Neural crest cell (in vitro differentiated cells): ENCODE measurements around the gene CAMK2N1. TPM values are rescaled to one million over a fixed set of nuclear protein-coding genes. Genes with fewer than 3 reads are reported as not detected.
A peak's percentile ranks its signal among the peaks of the same experiment; 100 is the strongest.

Experiments
- DNase-seq: peaks from one replicate; pipeline ENCODE4 v3.0.0; 2021; ENCODE audit warnings: low read depth, mixed read lengths, low spot score
- H3K27ac Mint-ChIP-seq: one replicate; pipeline ENCODE4 v1.8.0; 2021; ENCODE audit warnings: mild to moderate bottlenecking, mixed read lengths; ENCODE audit not compliant: unreplicated experiment
- H3K27me3 Mint-ChIP-seq: 2 replicates; pipeline ENCODE4 v1.8.0; 2021; ENCODE audit warnings: low read depth, mild to moderate bottlenecking, mixed read lengths
- H3K36me3 Mint-ChIP-seq: 2 replicates; pipeline ENCODE4 v1.8.0; 2021; ENCODE audit warnings: low read depth, mild to moderate bottlenecking, mixed read lengths
- H3K4me1 Mint-ChIP-seq: 2 replicates; pipeline ENCODE4 v1.8.0; 2021; ENCODE audit warnings: mixed read lengths
- H3K4me3 Mint-ChIP-seq: one replicate; pipeline ENCODE4 v1.8.0; 2021; ENCODE audit warnings: mild to moderate bottlenecking, mixed read lengths
- H3K9me3 Mint-ChIP-seq: 2 replicates; pipeline ENCODE4 v1.8.0; 2021; ENCODE audit warnings: mixed read lengths
- total RNA-seq: library from RNA; stranded (reverse); gene quantifications from 2 replicates; pipeline ENCODE4 v1.2.1, GENCODE V29; 2021
- TF ChIP-seq, protein P1 (sequence below): fragments of 200-600 bp; sonication (generic); conservative IDR thresholded peaks from 2 replicates; pipeline ENCODE4 v1.5.0; 2021; ENCODE audit warnings: antibody characterized with exemption, mild to moderate bottlenecking

The CAMK2N1 gene
- total RNA-seq, 1 donor from 2014 or later: 31.4 TPM

DNA sequence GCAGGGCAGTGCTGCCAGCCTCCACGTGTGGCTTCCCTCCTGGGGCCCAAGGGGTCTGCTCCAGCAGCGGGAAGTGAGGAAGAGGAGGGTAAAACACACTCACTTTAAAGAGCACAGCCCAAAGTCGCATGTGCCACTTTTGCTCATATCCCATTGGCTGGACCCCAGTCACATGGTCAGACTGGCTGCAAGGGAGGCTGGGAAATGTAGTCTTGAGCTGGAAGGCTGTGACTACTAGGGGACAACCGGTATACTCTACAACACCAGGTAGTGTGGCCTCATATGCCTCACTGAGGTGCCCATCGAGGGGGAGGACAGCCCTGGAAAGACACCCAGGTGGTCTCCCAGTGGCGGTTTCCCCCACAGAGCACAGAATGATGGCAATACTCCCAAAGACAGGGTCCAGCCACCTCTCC lies 45.2 kb downstream of the CAMK2N1 start:
- Mint-ChIP-seq H3K27ac (no peak overlapping the region), H3K4me1 (peaks cover 11% of the 10 kb centered on the region), H3K27me3 (peaks cover 15% of the 10 kb centered on the region), H3K9me3 (no peaks in the 10 kb centered on the region), H3K4me3 (no peak overlapping the region), H3K36me3 (no peaks in the 10 kb centered on the region)
- DNase-seq: peak; percentile 42
- TF ChIP-seq, protein P1, sequence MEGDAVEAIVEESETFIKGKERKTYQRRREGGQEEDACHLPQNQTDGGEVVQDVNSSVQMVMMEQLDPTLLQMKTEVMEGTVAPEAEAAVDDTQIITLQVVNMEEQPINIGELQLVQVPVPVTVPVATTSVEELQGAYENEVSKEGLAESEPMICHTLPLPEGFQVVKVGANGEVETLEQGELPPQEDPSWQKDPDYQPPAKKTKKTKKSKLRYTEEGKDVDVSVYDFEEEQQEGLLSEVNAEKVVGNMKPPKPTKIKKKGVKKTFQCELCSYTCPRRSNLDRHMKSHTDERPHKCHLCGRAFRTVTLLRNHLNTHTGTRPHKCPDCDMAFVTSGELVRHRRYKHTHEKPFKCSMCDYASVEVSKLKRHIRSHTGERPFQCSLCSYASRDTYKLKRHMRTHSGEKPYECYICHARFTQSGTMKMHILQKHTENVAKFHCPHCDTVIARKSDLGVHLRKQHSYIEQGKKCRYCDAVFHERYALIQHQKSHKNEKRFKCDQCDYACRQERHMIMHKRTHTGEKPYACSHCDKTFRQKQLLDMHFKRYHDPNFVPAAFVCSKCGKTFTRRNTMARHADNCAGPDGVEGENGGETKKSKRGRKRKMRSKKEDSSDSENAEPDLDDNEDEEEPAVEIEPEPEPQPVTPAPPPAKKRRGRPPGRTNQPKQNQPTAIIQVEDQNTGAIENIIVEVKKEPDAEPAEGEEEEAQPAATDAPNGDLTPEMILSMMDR: no peak

GRCh38 chr1:20439282-20439681 lies 46.7 kb downstream of the CAMK2N1 start:
- Mint-ChIP-seq H3K27me3 (peaks cover 30% of the 10 kb centered on the region), H3K27ac (no peak overlapping the region), H3K9me3 (no peaks in the 10 kb centered on the region), H3K4me1 (peaks cover 11% of the 10 kb centered on the region), H3K36me3 (no peaks in the 10 kb centered on the region), H3K4me3 (no peak overlapping the region)
- TF ChIP-seq, protein P1: no peak
- no peak for DNase-seq

- Mint-ChIP-seq H3K4me3 (no peak overlapping the region), H3K36me3 (no peaks in the 10 kb centered on the region), H3K27me3 (peaks cover 40% of the 10 kb centered on the region), H3K9me3 (no peaks in the 10 kb centered on the region), H3K4me1 (peaks cover 5% of the 10 kb centered on the region), H3K27ac (no peak overlapping the region)
- no peak for DNase-seq
- TF ChIP-seq, protein P1: no peak
These were observed 48.4 kb downstream of the CAMK2N1 start for GRCh38 chr1:20437640-20438039.

DNA sequence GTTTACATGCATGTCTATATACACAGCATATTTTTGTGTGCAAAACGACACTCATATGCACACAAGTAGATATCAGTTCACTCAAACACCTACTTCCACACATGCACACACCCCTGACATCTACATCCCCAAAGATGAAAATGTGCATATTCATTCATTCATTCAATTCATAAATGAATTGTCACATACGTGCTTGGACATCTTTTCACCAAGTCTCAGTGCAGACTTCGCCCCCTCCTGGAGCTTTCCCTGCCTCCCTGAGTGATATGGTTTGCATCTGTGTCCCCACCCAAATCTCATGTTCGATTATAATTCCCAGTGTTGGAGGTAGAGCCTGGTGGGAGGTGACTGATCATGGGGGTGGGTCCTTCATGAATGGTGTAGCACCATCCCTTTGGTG lies 53.1 kb downstream of the CAMK2N1 start:
- Mint-ChIP-seq H3K4me3 (no peak overlapping the region), H3K9me3 (no peaks in the 10 kb centered on the region), H3K4me1 (no peaks in the 10 kb centered on the region), H3K36me3 (no peaks in the 10 kb centered on the region), H3K27me3 (peaks cover 45% of the 10 kb centered on the region), H3K27ac (no peak overlapping the region)
- TF ChIP-seq, protein P1: no peak
- DNase-seq: no peak

Other genes starting within 250 kb of the CAMK2N1 start
- 0.30 and 0.44 TPM in 2 replicates for gene VWA5B1, start 195.3 kb downstream of the CAMK2N1 start, total RNA-seq
- gene MUL1, start 21.9 kb upstream of the CAMK2N1 start, total RNA-seq: 26.5 and 27.6 TPM in 2 replicates
- gene FAM43B, start 66.4 kb upstream of the CAMK2N1 start, total RNA-seq: 0.59 and 0.75 TPM in 2 replicates
- gene CDA, start 102.9 kb upstream of the CAMK2N1 start, total RNA-seq: not detected in 2 replicates
- 14.0 and 16.5 TPM in 2 replicates for gene PINK1, start 147.2 kb upstream of the CAMK2N1 start, total RNA-seq
- gene DDOST, start 175.2 kb upstream of the CAMK2N1 start, total RNA-seq: 175 and 179 TPM in 2 replicates
- gene KIF17, start 231.8 kb upstream of the CAMK2N1 start, total RNA-seq: 1.1 and 1.6 TPM in 2 replicates
- 3.2 TPM in 2 replicates for gene SH2D5, start 246.5 kb upstream of the CAMK2N1 start, total RNA-seq